GM23338 (cell line): ENCODE results near the gene SYNDIG1.

Experiments
- ETS1 ChIP-seq: IDR thresholded peaks from 2 replicates; pipeline ENCODE4 v1.6.1; 2016; ENCODE audit warnings: antibody characterized with exemption
- EZH2 ChIP-seq: fragments of 200-600 bp; sonication (generic); IDR thresholded peaks from one replicate; pipeline ENCODE4 v1.8.0; 2017; ENCODE audit warnings: antibody characterized with exemption, mild to moderate bottlenecking, low read depth; ENCODE audit not compliant: unreplicated experiment
- EZH2phosphoT487 ChIP-seq: fragments of 200-600 bp; sonication (generic); IDR thresholded peaks from one replicate; pipeline ENCODE4 v1.8.1; 2018; ENCODE audit warnings: antibody characterized with exemption; ENCODE audit not compliant: unreplicated experiment
- JUNB ChIP-seq: IDR thresholded peaks from one replicate; pipeline ENCODE4 v1.6.1; 2016; ENCODE audit warnings: antibody characterized with exemption; ENCODE audit not compliant: unreplicated experiment
- POLR2AphosphoS5 ChIP-seq: IDR thresholded peaks from 2 replicates; pipeline ENCODE4 v1.6.1; 2016; ENCODE audit warnings: antibody characterized with exemption, low read depth
- TF ChIP-seq, protein P1 (sequence below), 2 experiments: fragments of 200-600 bp in 1 of 2; sonication (generic) in 1 of 2; conservative IDR thresholded peaks; 2 replicates each; pipeline versions ENCODE4 v1.5.1 to v1.6.1; 2016 to 2017; ENCODE audit warnings: antibody characterized with exemption in 2 of 2, low read depth in 2 of 2, mild to moderate bottlenecking in 2 of 2, moderate library complexity in 1 of 2
- TF ChIP-seq, protein P2 (sequence below): IDR thresholded peaks from one replicate; pipeline ENCODE4 v1.6.1; 2018; ENCODE audit warnings: antibody characterized with exemption; ENCODE audit not compliant: unreplicated experiment

DNA sequence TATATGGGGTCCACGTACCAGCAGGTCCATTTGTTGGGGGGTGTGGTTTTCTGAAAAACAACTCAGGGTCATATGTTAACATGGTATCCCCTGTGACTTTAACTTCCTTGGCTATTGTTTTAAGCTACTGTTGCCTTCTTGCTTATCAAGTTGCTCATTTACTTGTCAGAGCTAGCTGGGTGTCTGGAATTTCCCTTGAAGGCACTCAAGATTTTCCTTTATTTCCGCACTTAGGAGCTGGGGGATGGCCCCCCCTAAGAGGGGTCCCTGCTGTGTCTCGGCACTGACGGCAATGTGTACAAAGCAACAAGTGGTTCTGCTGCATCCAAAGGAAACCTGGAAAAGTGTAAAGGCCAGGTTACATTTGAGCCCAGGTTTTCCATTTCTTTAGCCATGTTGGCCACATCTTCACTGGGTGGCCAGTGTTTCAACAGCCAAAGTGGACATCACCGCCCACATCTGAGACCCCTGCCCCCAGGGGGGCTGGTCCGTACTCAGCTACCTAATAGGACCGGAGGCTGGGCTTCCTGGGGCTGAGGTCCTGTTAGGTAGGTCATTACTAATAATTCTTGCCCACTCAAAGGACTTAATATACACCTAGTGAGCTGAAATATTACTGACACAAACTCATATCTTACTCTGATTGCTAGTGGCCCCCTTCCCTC lies 24.8 kb upstream of the SYNDIG1 start:
- TF ChIP-seq EZH2, result no peak
- no peak for TF ChIP-seq EZH2phosphoT487
- TF ChIP-seq, protein P1, sequence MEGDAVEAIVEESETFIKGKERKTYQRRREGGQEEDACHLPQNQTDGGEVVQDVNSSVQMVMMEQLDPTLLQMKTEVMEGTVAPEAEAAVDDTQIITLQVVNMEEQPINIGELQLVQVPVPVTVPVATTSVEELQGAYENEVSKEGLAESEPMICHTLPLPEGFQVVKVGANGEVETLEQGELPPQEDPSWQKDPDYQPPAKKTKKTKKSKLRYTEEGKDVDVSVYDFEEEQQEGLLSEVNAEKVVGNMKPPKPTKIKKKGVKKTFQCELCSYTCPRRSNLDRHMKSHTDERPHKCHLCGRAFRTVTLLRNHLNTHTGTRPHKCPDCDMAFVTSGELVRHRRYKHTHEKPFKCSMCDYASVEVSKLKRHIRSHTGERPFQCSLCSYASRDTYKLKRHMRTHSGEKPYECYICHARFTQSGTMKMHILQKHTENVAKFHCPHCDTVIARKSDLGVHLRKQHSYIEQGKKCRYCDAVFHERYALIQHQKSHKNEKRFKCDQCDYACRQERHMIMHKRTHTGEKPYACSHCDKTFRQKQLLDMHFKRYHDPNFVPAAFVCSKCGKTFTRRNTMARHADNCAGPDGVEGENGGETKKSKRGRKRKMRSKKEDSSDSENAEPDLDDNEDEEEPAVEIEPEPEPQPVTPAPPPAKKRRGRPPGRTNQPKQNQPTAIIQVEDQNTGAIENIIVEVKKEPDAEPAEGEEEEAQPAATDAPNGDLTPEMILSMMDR (conservative IDR thresholded peaks at IDR 0.05; ENCODE audit: low read depth in 2 of 2), result no peak
- TF ChIP-seq, protein P2, sequence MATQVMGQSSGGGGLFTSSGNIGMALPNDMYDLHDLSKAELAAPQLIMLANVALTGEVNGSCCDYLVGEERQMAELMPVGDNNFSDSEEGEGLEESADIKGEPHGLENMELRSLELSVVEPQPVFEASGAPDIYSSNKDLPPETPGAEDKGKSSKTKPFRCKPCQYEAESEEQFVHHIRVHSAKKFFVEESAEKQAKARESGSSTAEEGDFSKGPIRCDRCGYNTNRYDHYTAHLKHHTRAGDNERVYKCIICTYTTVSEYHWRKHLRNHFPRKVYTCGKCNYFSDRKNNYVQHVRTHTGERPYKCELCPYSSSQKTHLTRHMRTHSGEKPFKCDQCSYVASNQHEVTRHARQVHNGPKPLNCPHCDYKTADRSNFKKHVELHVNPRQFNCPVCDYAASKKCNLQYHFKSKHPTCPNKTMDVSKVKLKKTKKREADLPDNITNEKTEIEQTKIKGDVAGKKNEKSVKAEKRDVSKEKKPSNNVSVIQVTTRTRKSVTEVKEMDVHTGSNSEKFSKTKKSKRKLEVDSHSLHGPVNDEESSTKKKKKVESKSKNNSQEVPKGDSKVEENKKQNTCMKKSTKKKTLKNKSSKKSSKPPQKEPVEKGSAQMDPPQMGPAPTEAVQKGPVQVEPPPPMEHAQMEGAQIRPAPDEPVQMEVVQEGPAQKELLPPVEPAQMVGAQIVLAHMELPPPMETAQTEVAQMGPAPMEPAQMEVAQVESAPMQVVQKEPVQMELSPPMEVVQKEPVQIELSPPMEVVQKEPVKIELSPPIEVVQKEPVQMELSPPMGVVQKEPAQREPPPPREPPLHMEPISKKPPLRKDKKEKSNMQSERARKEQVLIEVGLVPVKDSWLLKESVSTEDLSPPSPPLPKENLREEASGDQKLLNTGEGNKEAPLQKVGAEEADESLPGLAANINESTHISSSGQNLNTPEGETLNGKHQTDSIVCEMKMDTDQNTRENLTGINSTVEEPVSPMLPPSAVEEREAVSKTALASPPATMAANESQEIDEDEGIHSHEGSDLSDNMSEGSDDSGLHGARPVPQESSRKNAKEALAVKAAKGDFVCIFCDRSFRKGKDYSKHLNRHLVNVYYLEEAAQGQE, result no peak
- no peak for TF ChIP-seq POLR2AphosphoS5
- no peak for TF ChIP-seq JUNB
- TF ChIP-seq ETS1, result no peak
